ENCODE measurements around the gene OR2A14.
A peak's percentile ranks its signal among the peaks of the same experiment; 100 is the strongest.
"Not testable (repeated sequence)": the region's sequence is repeated elsewhere in the genome, so short reads cannot be mapped to it uniquely, and the experiment has no call there.

The OR2A14 gene
- total RNA-seq = 0 reads per million in 4 donors

GRCh38 chr7:144122876-144123275 lies at the start of gene OR2A14:
TSS of gene OR2A14 (plus strand) at chr7:144123176. CDS start at chr7:144129113, 5,937 bp downstream.
- no peak for DNase-seq

- no peak for DNase-seq
These were observed 48.6 kb upstream of the OR2A14 start for GRCh38 chr7:144074374-144074773.

DNA sequence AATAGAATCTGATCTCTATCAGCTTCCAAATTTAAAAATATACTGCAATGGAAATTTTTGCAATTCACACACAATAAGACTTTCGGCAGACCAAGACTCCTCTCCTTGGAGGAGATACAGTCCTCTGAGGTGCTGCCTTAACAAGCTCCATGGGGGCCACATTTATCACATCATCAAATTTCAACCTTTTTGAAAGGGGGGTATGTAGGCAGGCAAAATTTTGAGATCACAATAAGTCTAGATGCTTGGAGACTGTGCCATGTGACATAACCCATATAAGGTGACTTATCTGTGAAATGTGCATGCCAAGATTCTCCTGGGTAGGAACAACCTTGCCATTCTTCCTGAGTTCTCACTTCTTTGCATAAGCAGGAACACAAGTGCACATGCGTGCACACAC lies 37.0 kb upstream of the OR2A14 start, which contains the start of gene OR2A12:
OR2A12 (plus strand) TSS at position 301 of the 400 bp plus-strand sequence. CDS start 8,830 bp downstream, outside the sequence.
- no peak for DNase-seq

DNA sequence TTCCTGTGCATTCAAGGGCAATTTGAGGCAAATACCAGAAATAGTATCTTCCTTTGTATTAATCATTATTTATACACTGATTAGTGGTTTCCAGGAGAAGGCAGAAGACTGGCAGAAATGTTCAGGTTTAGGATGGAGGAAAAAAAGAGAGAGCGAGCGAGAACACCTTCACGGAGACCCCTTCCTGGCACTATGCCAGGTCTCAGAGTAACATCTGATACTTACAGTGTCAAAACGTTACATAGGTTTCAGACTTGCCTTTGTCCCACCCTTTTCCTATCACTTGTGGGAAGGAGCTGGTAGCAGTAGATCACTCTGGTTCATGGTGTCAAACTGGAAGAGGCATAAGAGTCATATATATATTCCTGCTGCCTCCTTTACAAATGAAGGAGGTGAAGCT lies 36.2 kb upstream of the OR2A14 start:
- DNase-seq = no peak

DNA sequence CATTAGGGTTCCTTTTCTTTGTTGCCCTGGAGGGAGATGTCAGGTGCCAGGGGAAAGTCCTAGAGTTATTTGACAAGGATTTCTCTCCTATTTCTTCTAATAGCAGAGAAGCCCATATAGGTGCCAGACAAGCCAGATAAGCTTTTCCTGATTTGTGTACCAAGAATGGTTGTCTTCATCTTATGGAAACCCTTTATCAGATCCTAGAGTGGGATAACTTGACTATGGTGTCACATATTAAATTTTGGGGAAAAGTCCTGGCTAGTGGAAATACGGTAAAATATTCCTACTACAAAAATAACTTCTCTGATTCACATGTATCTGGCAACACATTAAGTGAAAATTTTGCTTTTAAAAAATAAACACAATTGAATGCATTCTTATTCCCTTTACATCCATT lies 35.7 kb upstream of the OR2A14 start:
- no peak for DNase-seq

- DNase-seq = no peak
These were observed 32.3 kb upstream of the OR2A14 start for GRCh38 chr7:144090667-144091066.

- no peak for DNase-seq
These were observed 24.2 kb upstream of the OR2A14 start for GRCh38 chr7:144098776-144099175.

GRCh38 chr7:144100607-144101006 lies 22.4 kb upstream of the OR2A14 start:
- DNase-seq = no peak

- DNase-seq = no peak
These were observed 20.9 kb upstream of the OR2A14 start for GRCh38 chr7:144102041-144102440.

- DNase-seq = no peak
These were observed 17.8 kb upstream of the OR2A14 start for GRCh38 chr7:144105211-144105610.

DNA sequence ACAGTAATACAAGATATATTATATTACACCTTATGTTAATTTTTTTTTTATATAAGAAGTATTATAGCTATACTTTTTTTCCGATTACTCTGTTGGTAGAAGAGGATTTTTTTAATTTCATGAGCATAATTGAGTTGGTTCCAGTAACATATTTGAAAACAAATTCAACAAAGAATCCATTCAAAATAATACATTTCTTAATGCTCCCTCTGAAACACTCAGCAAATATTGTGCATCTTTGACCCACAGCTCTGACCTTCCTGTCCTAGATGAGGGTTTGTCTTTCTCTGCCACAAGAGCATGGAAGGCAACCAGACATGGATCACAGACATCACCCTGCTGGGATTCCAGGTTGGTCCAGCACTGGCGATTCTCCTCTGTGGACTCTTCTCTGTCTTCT lies 13.7 kb upstream of the OR2A14 start, which contains the start of gene OR2A2:
OR2A2 (plus strand) TSS at position 301 of the 400 bp plus-strand sequence; CDS start at position 301, 0 bp downstream.
- no peak for DNase-seq

DNA sequence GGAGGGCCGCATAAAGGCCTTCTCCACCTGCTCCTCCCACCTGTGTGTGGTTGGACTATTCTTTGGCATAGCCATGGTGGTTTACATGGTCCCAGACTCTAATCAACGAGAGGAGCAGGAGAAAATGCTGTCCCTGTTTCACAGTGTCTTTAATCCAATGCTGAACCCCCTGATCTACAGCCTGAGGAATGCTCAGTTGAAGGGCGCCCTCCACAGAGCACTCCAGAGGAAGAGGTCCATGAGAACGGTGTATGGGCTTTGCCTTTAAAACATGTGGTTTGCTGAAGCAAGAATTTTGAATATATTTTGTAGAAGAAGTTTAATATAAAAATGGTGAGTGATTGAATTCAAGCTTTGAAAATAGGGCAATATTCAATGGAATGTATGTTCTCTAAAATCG lies 12.7 kb upstream of the OR2A14 start:
- DNase-seq = no peak

DNA sequence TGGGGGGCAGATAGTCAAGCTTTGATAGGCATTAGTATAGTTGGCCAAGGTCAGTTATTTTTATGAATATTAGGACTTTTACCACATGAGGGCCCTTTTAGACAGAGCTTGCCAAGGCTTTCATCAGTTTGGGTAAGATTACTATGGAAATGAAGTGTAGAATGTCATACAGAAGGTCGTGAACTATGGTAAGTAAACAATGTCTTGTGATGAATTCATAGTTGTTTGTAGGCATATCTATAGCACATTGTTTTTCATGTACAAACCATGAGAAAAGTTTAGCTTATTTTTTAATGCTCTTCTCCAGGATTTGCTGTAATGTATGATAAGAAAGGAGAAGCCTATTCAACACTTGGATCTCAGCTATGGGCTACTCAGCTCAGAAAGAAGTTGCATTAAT lies 9.3 kb upstream of the OR2A14 start:
- DNase-seq = no peak

GRCh38 chr7:144118341-144118740 lies 4.6 kb upstream of the OR2A14 start:
- no peak for DNase-seq

GRCh38 chr7:144127714-144128334 lies 4.8 kb downstream of the OR2A14 start:
- peak; percentile 62 to 85 (median 73) for DNase-seq

GRCh38 chr7:144129601-144130000 lies 6.6 kb downstream of the OR2A14 start:
- DNase-seq = not testable (repeated sequence)

- DNase-seq = no peak
These were observed 7.8 kb downstream of the OR2A14 start for GRCh38 chr7:144130730-144131129.

GRCh38 chr7:144132262-144132661 lies 9.3 kb downstream of the OR2A14 start:
- DNase-seq = no peak

DNA sequence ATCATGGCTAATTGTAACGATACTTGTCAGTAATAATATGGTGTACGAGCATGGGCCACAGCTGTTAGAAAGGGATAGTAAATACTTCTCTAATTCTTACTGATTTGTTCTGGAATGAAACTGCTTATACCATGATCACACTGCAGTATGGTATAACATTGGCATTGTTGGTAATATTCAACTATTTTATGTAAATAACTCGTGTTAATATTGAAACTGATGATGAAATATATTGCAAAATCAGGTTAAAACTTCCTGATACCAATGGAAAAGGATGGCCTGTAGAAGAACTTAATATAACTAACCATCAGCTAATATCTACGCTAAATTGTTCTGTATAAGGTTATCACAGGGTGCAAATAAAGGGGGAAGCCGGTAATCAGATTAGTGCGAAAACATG lies 10.3 kb downstream of the OR2A14 start:
- DNase-seq = no peak

- no peak for DNase-seq
These were observed 11.1 kb downstream of the OR2A14 start for GRCh38 chr7:144134116-144134515.

- no peak for DNase-seq
These were observed 14.5 kb downstream of the OR2A14 start for GRCh38 chr7:144137501-144137900.

DNA sequence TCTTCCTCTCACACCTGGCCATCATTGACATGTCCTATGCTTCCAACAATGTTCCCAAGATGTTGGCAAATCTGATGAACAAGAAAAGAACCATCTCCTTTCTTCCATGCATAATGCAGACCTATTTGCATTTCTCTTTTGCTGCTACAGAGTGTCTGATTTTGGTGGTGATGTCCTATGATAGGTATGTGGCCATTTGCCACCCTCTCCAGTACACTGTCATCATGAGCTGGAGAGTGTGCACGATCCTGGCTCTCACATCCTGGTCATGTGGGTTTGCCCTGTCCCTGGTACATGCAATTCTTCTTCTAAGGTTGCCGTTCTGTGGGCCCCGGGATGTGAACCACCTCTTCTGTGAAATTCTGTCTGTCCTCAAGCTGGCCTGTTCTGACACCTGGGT lies 19.2 kb downstream of the OR2A14 start:
- DNase-seq = no peak

- no peak for DNase-seq
These were observed 21.4 kb downstream of the OR2A14 start for GRCh38 chr7:144144426-144144825.

GRCh38 chr7:144148224-144148827 lies 25.4 kb downstream of the OR2A14 start:
- DNase-seq = no peak

DNA sequence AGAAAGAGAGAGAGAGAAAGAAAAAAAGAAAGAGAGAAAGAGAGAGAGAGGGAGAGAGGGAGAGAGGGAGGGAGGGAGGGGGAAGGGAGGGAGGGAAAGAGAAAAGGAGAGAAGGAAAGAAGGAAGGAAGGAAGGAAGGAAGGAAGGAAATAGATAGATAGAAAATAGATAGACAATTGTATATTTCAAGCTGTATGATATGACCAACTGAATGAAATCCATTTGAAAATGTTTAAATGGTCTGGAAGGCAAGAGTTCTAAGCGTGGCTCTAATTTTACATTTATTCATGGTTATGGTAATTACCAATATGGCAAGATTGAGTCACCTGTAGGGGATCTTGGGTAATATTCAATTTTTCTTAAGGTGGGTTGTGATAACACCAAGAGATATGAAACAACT lies 35.9 kb downstream of the OR2A14 start:
- DNase-seq = no peak

All from T-helper 1 cell (primary cell).